ENCODE measurements around the gene FAM169A. TPM values are rescaled to one million over a fixed set of nuclear protein-coding genes. Genes with fewer than 3 reads are reported as not detected.

FAM169A gene
- total RNA-seq, 1 experiment from 2014 or later: 11.2 TPM

DNA sequence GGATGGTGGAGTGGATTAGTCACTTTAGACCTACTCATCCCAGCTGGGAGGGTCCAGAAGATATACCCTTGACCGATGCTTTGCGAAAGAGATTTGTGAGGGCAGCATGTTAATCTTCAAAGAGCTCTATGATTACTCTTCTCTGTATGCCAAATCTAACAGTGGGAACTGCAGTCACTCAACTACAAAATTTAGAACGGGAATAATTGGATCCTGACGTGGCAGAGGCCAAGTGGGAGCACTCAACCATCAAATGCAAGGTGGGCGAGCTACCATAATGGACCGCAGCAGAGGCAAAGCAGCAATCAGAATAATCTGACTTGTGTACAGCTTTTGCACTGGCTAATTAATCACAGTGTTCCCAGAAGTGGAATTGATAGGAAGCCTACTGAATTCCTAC, 78.8 kb downstream of the FAM169A start:
- no peaks in the 10 kb centered on the region for H3K9me2 ChIP-seq (replicated peaks; ENCODE audit: low read length)

DNA sequence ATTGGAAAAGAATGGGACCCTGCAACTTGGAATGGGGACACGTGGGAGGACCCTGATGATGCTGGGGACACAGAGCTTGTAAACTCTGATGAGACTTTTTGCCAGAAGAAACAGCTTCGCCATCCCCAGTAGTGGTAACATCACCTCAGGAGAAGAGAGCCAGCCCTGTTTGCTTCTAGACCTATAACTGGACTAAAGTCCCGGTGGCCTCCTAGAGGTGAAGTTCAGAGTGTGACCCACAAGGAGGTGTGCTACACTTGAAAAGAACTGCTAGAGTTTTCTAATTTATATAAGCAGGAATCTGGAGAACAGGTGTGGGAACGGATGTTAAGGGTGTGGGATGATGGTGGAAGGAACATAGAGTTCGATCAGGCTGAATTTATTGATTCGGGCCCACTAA, 79.3 kb downstream of the FAM169A start:
- H3K4me3 ChIP-seq (ENCODE audit: low read length): no peak overlapping the region
- H3F3A ChIP-seq (ENCODE audit: low read length, unreplicated experiment): no peaks in the 10 kb centered on the region
- no peak overlapping the region for H3K9ac ChIP-seq (ENCODE audit: low read length)
- H3K36me3 ChIP-seq (ENCODE audit: low read depth, low read length): no peaks in the 10 kb centered on the region
- ChIA-PET POLR2A (ENCODE audit: unreplicated experiment) (no interaction called here), CTCF (no interaction called here)
- TF ChIP-seq EZH2phosphoT487 (IDR thresholded peaks at IDR 0.05; ENCODE audit: borderline replicate concordance, low read length): no peak
- TF ChIP-seq, protein P1, sequence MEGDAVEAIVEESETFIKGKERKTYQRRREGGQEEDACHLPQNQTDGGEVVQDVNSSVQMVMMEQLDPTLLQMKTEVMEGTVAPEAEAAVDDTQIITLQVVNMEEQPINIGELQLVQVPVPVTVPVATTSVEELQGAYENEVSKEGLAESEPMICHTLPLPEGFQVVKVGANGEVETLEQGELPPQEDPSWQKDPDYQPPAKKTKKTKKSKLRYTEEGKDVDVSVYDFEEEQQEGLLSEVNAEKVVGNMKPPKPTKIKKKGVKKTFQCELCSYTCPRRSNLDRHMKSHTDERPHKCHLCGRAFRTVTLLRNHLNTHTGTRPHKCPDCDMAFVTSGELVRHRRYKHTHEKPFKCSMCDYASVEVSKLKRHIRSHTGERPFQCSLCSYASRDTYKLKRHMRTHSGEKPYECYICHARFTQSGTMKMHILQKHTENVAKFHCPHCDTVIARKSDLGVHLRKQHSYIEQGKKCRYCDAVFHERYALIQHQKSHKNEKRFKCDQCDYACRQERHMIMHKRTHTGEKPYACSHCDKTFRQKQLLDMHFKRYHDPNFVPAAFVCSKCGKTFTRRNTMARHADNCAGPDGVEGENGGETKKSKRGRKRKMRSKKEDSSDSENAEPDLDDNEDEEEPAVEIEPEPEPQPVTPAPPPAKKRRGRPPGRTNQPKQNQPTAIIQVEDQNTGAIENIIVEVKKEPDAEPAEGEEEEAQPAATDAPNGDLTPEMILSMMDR (conservative IDR thresholded peaks at IDR 0.05; ENCODE audit: low read depth, low read length): no peak
- no peak for TF ChIP-seq EZH2 (IDR thresholded peaks at IDR 0.05; ENCODE audit: low read length, unreplicated experiment)
- H3K4me2 ChIP-seq (ENCODE audit: low read length): no peak overlapping the region
- H3K4me1 ChIP-seq (ENCODE audit: insufficient read depth, low read length): no peaks in the 10 kb centered on the region
- H4K20me1 ChIP-seq (ENCODE audit: low read length): no peaks in the 10 kb centered on the region
- no peaks in the 10 kb centered on the region for H3K79me2 ChIP-seq (ENCODE audit: low read length)
- H3K27ac ChIP-seq (ENCODE audit: low read length): no peak overlapping the region
- no peaks in the 10 kb centered on the region for H3K9me2 ChIP-seq (replicated peaks; ENCODE audit: low read length)
- no peaks in the 10 kb centered on the region for H3K27me3 ChIP-seq (ENCODE audit: low read length)
- no peak overlapping the region for H2AFZ ChIP-seq (ENCODE audit: low read length)
- intact Hi-C loops (cut with micrococcal nuclease): no loop called here
- ATAC-seq (no peak), DNase-seq (no peak)
- BruUV-seq (replicated peaks): no TSS peak
- H3K9me3 ChIP-seq (ENCODE audit: low read length): no peaks in the 10 kb centered on the region

More for the DNA sequence above, 78.8 kb downstream of the FAM169A start:
- H3K27ac ChIP-seq (ENCODE audit: low read length): no peak overlapping the region
- DNase-seq (no peak), ATAC-seq (no peak)
- no peaks in the 10 kb centered on the region for H3K9me3 ChIP-seq (ENCODE audit: low read length)
- H3K4me1 ChIP-seq (ENCODE audit: insufficient read depth, low read length): no peaks in the 10 kb centered on the region
- no peaks in the 10 kb centered on the region for H4K20me1 ChIP-seq (ENCODE audit: low read length)
- no peaks in the 10 kb centered on the region for H3K27me3 ChIP-seq (ENCODE audit: low read length)
- no peaks in the 10 kb centered on the region for H3K79me2 ChIP-seq (ENCODE audit: low read length)
- no peak overlapping the region for H3K4me2 ChIP-seq (ENCODE audit: low read length)
- BruUV-seq (replicated peaks): no TSS peak
- no peaks in the 10 kb centered on the region for H3K36me3 ChIP-seq (ENCODE audit: low read depth, low read length)
- ChIA-PET CTCF (interaction anchor here (0.6 kb wide), 1 partner anchor 102 kb away, joined by 4 read pairs; no protein-coding TSS in a partner anchor), POLR2A (ENCODE audit: unreplicated experiment) (no interaction called here)
- no peak for TF ChIP-seq EZH2 (IDR thresholded peaks at IDR 0.05; ENCODE audit: low read length, unreplicated experiment)
- TF ChIP-seq EZH2phosphoT487 (IDR thresholded peaks at IDR 0.05; ENCODE audit: borderline replicate concordance, low read length): no peak
- TF ChIP-seq, protein P1 (conservative IDR thresholded peaks at IDR 0.05; ENCODE audit: low read depth, low read length): no peak
- no peak overlapping the region for H2AFZ ChIP-seq (ENCODE audit: low read length)
- H3K4me3 ChIP-seq (ENCODE audit: low read length): no peak overlapping the region
- intact Hi-C loops (cut with micrococcal nuclease): no loop called here
- no peak overlapping the region for H3K9ac ChIP-seq (ENCODE audit: low read length)
- H3F3A ChIP-seq (ENCODE audit: low read length, unreplicated experiment): no peaks in the 10 kb centered on the region

DNA sequence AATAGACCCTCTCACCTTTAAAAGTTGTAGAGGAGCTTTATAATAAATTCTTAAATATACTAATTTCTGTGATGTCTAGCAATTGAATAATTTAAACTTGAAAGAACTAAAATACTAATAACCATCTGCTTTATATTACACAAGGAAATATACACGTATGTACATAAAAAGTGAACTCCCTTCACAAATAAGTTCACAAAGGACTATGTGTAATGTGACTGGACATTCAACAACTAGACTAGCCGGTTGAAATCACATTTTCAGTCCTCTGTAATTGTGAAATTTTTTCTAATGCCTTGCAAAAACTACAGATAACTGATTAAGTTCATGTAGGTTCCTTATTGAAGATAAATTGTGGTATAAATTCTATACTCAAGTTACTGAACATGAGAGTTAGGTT, 87.6 kb downstream of the FAM169A start:
- Histone ChIP-seq H3K9ac (ENCODE audit: low read length) (no peak overlapping the region), H3F3A (ENCODE audit: low read length, unreplicated experiment) (no peaks in the 10 kb centered on the region), H3K4me2 (ENCODE audit: low read length) (no peak overlapping the region), H3K36me3 (ENCODE audit: low read depth, low read length) (peaks cover 15% of the 10 kb centered on the region), H3K4me1 (ENCODE audit: insufficient read depth, low read length) (no peaks in the 10 kb centered on the region), H4K20me1 (ENCODE audit: low read length) (no peaks in the 10 kb centered on the region), H3K27me3 (ENCODE audit: low read length) (no peaks in the 10 kb centered on the region), H3K79me2 (ENCODE audit: low read length) (no peaks in the 10 kb centered on the region), H3K27ac (ENCODE audit: low read length) (no peak overlapping the region), H2AFZ (ENCODE audit: low read length) (no peak overlapping the region), H3K9me3 (ENCODE audit: low read length) (no peaks in the 10 kb centered on the region), H3K9me2 (replicated peaks; ENCODE audit: low read length) (no peaks in the 10 kb centered on the region), H3K4me3 (ENCODE audit: low read length) (no peak overlapping the region)
- TF ChIP-seq EZH2phosphoT487 (IDR thresholded peaks at IDR 0.05; ENCODE audit: borderline replicate concordance, low read length) (no peak), EZH2 (IDR thresholded peaks at IDR 0.05; ENCODE audit: low read length, unreplicated experiment) (no peak)
- TF ChIP-seq, protein P1 (conservative IDR thresholded peaks at IDR 0.05; ENCODE audit: low read depth, low read length): no peak
- intact Hi-C loops (cut with micrococcal nuclease): no loop called here
- CTCF ChIA-PET: no interaction called here
- DNase-seq: no peak
- no TSS peak for BruUV-seq (replicated peaks)
- POLR2A ChIA-PET (ENCODE audit: unreplicated experiment): no interaction called here
- ATAC-seq: no peak
